HG03280 (cell line): ENCODE data around the gene PIGZ.

Experiments used
- ATAC-seq: cut with Tn5 transposase; IDR thresholded peaks from one replicate; pipeline ENCODE4 v1.9.1; 2021; ENCODE audit warnings: mild to moderate bottlenecking, moderate library complexity; ENCODE audit not compliant: unreplicated experiment

The PIGZ gene

GRCh38 chr3:196968233-196969133 is at the start of gene PIGZ:
Gene PIGZ, minus strand, starts transcription at chr3:196968833. Its CDS starts 16,802 bp downstream, at chr3:196952031.
- peak; percentile 66 for ATAC-seq

- ATAC-seq = no peak
Measured at GRCh38 chr3:197017003-197017402, 48.4 kb upstream of the PIGZ start.

GRCh38 chr3:197015790-197016736 is 47.4 kb upstream of the PIGZ start:
- no peak for ATAC-seq

- ATAC-seq = no peak
Measured at GRCh38 chr3:197014942-197015575, 46.4 kb upstream of the PIGZ start.

- ATAC-seq = no peak
Measured at GRCh38 chr3:197014024-197014423, 45.4 kb upstream of the PIGZ start.

- ATAC-seq = no peak
Measured at GRCh38 chr3:197012540-197012883, 43.9 kb upstream of the PIGZ start.

- ATAC-seq = no peak
Measured at GRCh38 chr3:197011780-197012539, 43.3 kb upstream of the PIGZ start.

- no peak for ATAC-seq
Measured at GRCh38 chr3:197010556-197011351, 42.1 kb upstream of the PIGZ start.

- ATAC-seq = no peak
Measured at GRCh38 chr3:197009532-197010019, 40.9 kb upstream of the PIGZ start.

GRCh38 chr3:197008436-197009209 is 40.0 kb upstream of the PIGZ start:
- ATAC-seq = no peak

GRCh38 chr3:197007953-197008352 is 39.3 kb upstream of the PIGZ start:
- no peak for ATAC-seq

- ATAC-seq = no peak
Measured at GRCh38 chr3:197007296-197007940, 38.8 kb upstream of the PIGZ start.

GRCh38 chr3:197006860-197007259 is 38.2 kb upstream of the PIGZ start:
- ATAC-seq = no peak

- no peak for ATAC-seq
Measured at GRCh38 chr3:197006446-197006845, 37.8 kb upstream of the PIGZ start.

GRCh38 chr3:197003461-197004385 is 35.1 kb upstream of the PIGZ start:
- peak; percentile 14 for ATAC-seq

- peak; percentile 72 for ATAC-seq
Measured at GRCh38 chr3:197002701-197003454, 34.2 kb upstream of the PIGZ start.
